OCI-LY7 (cell line): ENCODE measurements around the gene COL23A1. TPM values are rescaled to one million over a fixed set of nuclear protein-coding genes. Genes with fewer than 3 reads are reported as not detected.

ENCODE experiments used
- BruUV-seq: library from RNA; stranded (reverse); fragments of 400-500 nt; replicated peaks from 2 replicates; lab custom pipeline; 2021; lab: Mats Ljungman, UMichigan
- CTCF ChIA-PET: fragments of 300-600 bp; sonication (Branson Sonifier 250); formaldehyde crosslinking; loops from one replicate; lab custom pipeline; 2022; ENCODE audit warnings: antibody characterized with exemption; ENCODE audit not compliant: unreplicated experiment; lab: Charles Lee
- POLR2A ChIA-PET: fragments of 300-600 bp; sonication (Branson Sonifier 250); formaldehyde crosslinking; loops from one replicate; lab custom pipeline; 2022; ENCODE audit warnings: antibody characterized with exemption; lab: Charles Lee
- DNase-seq: peaks from one replicate; pipeline ENCODE4 v3.0.0-alpha.2; 2015; ENCODE audit warnings: low spot score
- H2AFZ ChIP-seq: fragments of 200-600 bp; sonication (generic), shearing (Covaris generic); 2 replicates; pipeline ENCODE4 v1.6.1; 2014; ENCODE audit warnings: mild to moderate bottlenecking, antibody characterized with exemption, low read length, moderate library complexity
- H3K27ac ChIP-seq: fragments of 200-600 bp; sonication (generic); 2 replicates; pipeline ENCODE4 v1.5.1; 2014; ENCODE audit warnings: mixed run types, low read depth, mild to moderate bottlenecking, moderate library complexity, low read length, inconsistent platforms; ENCODE audit not compliant: poor library complexity, severe bottlenecking
- H3K36me3 ChIP-seq: fragments of 200-600 bp; sonication (generic); 2 replicates; pipeline ENCODE4 v1.6.1; 2014; ENCODE audit warnings: mild to moderate bottlenecking, antibody characterized with exemption, low read length, moderate library complexity, mixed read lengths; ENCODE audit not compliant: insufficient read depth
- H3K4me1 ChIP-seq: fragments of 200-600 bp; sonication (generic); 2 replicates; pipeline ENCODE4 v1.5.1; 2014; ENCODE audit warnings: mild to moderate bottlenecking, low read length; ENCODE audit not compliant: insufficient read depth, poor library complexity, severe bottlenecking
- H3K4me2 ChIP-seq: fragments of 200-600 bp; sonication (generic); 2 replicates; pipeline ENCODE4 v1.6.1; 2014; ENCODE audit warnings: mild to moderate bottlenecking, low read length
- H3K4me3 ChIP-seq: fragments of 200-600 bp; sonication (generic); 2 replicates; pipeline ENCODE4 v1.5.1; 2014; ENCODE audit warnings: mild to moderate bottlenecking, low read depth, low read length; ENCODE audit not compliant: poor library complexity, severe bottlenecking
- H3K79me2 ChIP-seq: fragments of 200-600 bp; sonication (generic); 2 replicates; pipeline ENCODE4 v1.6.1; 2016; ENCODE audit warnings: low read depth, mild to moderate bottlenecking, low read length, moderate library complexity, mixed read lengths; ENCODE audit not compliant: insufficient read depth
- H3K9me2 ChIP-seq: fragments of 200-600 bp; sonication (generic); 2 replicates; pipeline ENCODE4 v1.6.1; 2016; ENCODE audit warnings: mild to moderate bottlenecking, low read length, mixed read lengths; ENCODE audit not compliant: insufficient read depth
- H3K9me3 ChIP-seq: fragments of 200-600 bp; sonication (generic); 2 replicates; pipeline ENCODE4 v1.6.1; 2014; ENCODE audit warnings: mild to moderate bottlenecking, mixed run types, low read length, mixed read lengths
- H4K20me1 ChIP-seq: fragments of 200-600 bp; sonication (generic); 2 replicates; pipeline ENCODE4 v1.6.1; 2014; ENCODE audit warnings: mild to moderate bottlenecking, antibody characterized with exemption, low read length, moderate library complexity, mixed read lengths; ENCODE audit not compliant: insufficient read depth
- EZH2phosphoT487 ChIP-seq: fragments of 200-600 bp; sonication (generic); IDR thresholded peaks from 2 replicates; pipeline ENCODE4 v1.6.1; 2018; ENCODE audit warnings: low read depth, borderline replicate concordance, mild to moderate bottlenecking, mixed run types, antibody characterized with exemption, low read length, moderate library complexity, mixed read lengths
- intact Hi-C: fragments of 100-400 bp; cut with micrococcal nuclease; formaldehyde crosslinking; loops from one replicate; pipeline ENCODE4 v1.10.0; 2022; ENCODE audit not compliant: unreplicated experiment
- total RNA-seq, 2 experiments: library from RNA; depleted of rRNA in 1 of 2; stranded (reverse); fragments of >200 nt in 1 of 2; shearing (Covaris generic) in 1 of 2; gene quantifications; 2 replicates each; pipeline ENCODE4 v1.2.3, GENCODE V29; 2014 to 2022
- TF ChIP-seq, protein P1 (sequence below): fragments of 200-600 bp; sonication (generic); conservative IDR thresholded peaks from 2 replicates; pipeline ENCODE4 v1.5.1; 2014; ENCODE audit warnings: mild to moderate bottlenecking, antibody characterized with exemption, low read length, moderate library complexity, mixed read lengths

The COL23A1 gene
- total RNA-seq, 2 experiments from 2014 or later = 0.53 TPM; not detected in 1

DNA sequence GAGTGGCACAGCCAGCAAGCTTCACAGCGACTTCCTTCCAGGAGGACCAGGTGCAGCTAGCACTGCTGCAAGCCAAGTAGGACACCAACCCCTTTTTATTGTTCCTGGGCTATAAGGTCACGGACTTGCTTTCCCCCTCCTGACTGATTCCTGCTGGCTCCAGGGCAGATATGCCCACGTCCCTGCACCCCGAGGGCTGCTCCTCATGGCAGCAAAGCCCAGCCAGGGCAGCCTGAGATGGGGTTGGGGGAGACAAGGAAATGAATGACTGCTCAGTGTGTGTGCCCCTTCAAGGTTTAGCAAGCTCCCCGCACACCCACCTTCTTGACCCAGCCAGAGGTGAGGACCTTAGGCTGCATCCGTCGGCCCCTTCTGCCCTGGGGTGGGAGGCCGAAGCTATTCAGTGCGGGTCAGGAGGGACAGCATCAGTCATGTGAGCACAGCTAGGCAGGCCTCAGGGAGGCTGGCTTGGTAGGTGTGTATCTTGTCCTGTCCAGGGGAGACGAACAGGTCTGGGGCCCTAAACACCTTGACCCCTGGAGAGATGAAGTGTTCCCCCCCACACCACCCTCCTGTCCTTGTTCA, 221.4 kb downstream of the COL23A1 start:
- ChIA-PET POLR2A (no interaction called here), CTCF (no interaction called here)
- Histone ChIP-seq H3K4me2 (no peak overlapping the region), H2AFZ (no peak overlapping the region), H3K27ac (no peak overlapping the region), H3K9me3 (no peaks in the 10 kb centered on the region), H3K4me1 (no peaks in the 10 kb centered on the region), H4K20me1 (no peaks in the 10 kb centered on the region), H3K9me2 (no peaks in the 10 kb centered on the region), H3K4me3 (no peak overlapping the region), H3K79me2 (no peaks in the 10 kb centered on the region), H3K36me3 (no peaks in the 10 kb centered on the region)
- no TSS peak for BruUV-seq
- intact Hi-C loops = no loop called here
- no peak for TF ChIP-seq EZH2phosphoT487
- TF ChIP-seq, protein P1, sequence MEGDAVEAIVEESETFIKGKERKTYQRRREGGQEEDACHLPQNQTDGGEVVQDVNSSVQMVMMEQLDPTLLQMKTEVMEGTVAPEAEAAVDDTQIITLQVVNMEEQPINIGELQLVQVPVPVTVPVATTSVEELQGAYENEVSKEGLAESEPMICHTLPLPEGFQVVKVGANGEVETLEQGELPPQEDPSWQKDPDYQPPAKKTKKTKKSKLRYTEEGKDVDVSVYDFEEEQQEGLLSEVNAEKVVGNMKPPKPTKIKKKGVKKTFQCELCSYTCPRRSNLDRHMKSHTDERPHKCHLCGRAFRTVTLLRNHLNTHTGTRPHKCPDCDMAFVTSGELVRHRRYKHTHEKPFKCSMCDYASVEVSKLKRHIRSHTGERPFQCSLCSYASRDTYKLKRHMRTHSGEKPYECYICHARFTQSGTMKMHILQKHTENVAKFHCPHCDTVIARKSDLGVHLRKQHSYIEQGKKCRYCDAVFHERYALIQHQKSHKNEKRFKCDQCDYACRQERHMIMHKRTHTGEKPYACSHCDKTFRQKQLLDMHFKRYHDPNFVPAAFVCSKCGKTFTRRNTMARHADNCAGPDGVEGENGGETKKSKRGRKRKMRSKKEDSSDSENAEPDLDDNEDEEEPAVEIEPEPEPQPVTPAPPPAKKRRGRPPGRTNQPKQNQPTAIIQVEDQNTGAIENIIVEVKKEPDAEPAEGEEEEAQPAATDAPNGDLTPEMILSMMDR = no peak
- no peak for DNase-seq

DNA sequence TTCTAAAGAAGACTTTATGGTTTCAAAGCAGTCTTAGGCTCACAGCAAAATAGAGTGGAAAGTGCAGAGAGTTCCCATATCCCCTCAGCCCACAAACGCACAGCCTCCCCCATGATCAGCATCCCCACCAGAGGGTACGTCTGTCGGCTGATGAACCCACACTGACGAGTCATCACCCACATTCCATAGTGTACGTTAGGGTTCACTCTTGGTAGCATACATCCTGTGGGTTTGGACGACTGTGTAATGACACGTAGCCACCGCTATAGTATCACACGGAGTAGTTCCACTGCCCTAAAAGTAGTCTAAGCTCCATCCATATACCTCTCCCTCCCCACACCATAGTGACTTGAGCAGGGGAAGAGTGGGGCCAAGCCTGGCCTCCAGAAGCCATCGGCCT, 221.9 kb downstream of the COL23A1 start:
- Histone ChIP-seq H4K20me1 (no peaks in the 10 kb centered on the region), H3K79me2 (no peaks in the 10 kb centered on the region), H3K4me1 (no peaks in the 10 kb centered on the region), H3K9me3 (no peaks in the 10 kb centered on the region), H3K9me2 (no peaks in the 10 kb centered on the region), H3K36me3 (no peaks in the 10 kb centered on the region), H3K27ac (no peak overlapping the region), H3K4me3 (no peak overlapping the region), H2AFZ (no peak overlapping the region), H3K4me2 (no peak overlapping the region)
- ChIA-PET POLR2A (no interaction called here), CTCF (no interaction called here)
- intact Hi-C loops = no loop called here
- no peak for DNase-seq
- no TSS peak for BruUV-seq
- TF ChIP-seq, protein P1 = no peak
- TF ChIP-seq EZH2phosphoT487 = no peak

DNA sequence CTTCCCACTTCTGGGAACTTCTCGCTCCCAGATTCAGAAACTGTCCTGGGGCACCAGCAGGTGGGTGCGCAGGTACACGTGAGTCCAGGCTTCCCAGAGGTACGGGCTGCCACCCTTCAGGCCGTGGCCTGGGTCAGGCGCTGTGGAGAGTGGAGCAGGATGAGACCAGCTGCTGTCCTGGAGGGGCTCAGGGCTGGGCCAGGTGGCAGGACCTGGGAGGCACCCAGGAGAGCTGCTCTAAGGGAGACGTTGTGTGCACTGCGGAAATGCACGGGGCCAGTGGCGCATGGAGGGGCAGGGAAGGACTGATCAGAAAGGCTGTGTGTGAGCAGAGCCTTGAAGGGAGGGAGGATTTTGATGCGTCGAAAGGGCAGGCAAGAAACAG, 222.5 kb downstream of the COL23A1 start:
- Histone ChIP-seq H3K4me2 (no peak overlapping the region), H3K27ac (no peak overlapping the region), H3K4me1 (no peaks in the 10 kb centered on the region), H3K79me2 (no peaks in the 10 kb centered on the region), H3K4me3 (no peak overlapping the region), H3K9me3 (no peaks in the 10 kb centered on the region), H3K9me2 (no peaks in the 10 kb centered on the region), H4K20me1 (no peaks in the 10 kb centered on the region), H2AFZ (no peak overlapping the region), H3K36me3 (no peaks in the 10 kb centered on the region)
- POLR2A ChIA-PET = no interaction called here
- TF ChIP-seq, protein P1 = no peak
- no peak for TF ChIP-seq EZH2phosphoT487
- CTCF ChIA-PET = no interaction called here
- BruUV-seq = no TSS peak
- DNase-seq = no peak
- intact Hi-C loops = no loop called here
